GM19452 (cell line): ENCODE measurements around the gene USP24.

Experiments used
- ATAC-seq: cut with Tn5 transposase; IDR thresholded peaks from one replicate; pipeline ENCODE4 v1.9.1; 2021; ENCODE audit not compliant: unreplicated experiment

Gene USP24

GRCh38 chr1:55215194-55216021 lies at the start of gene USP24:
TSS of gene USP24 (minus strand) at chr1:55215364. CDS start at chr1:55215113, 251 bp downstream.
- peak; percentile 70 for ATAC-seq

- no peak for ATAC-seq
Observed at GRCh38 chr1:55262822-55263221, 47.7 kb upstream of the USP24 start.

GRCh38 chr1:55259911-55260609 lies 44.9 kb upstream of the USP24 start:
- no peak for ATAC-seq

- ATAC-seq = no peak
Observed at GRCh38 chr1:55257958-55258357, 42.8 kb upstream of the USP24 start.

- ATAC-seq = no peak
Observed at GRCh38 chr1:55255901-55256300, 40.7 kb upstream of the USP24 start.

- no peak for ATAC-seq
Observed at GRCh38 chr1:55252942-55253589, 37.9 kb upstream of the USP24 start.

GRCh38 chr1:55250399-55251075 lies 35.4 kb upstream of the USP24 start:
- ATAC-seq = no peak

- no peak for ATAC-seq
Observed at GRCh38 chr1:55249646-55250398, 34.7 kb upstream of the USP24 start.

GRCh38 chr1:55246896-55247295 lies 31.7 kb upstream of the USP24 start:
- no peak for ATAC-seq

- no peak for ATAC-seq
Observed at GRCh38 chr1:55246331-55246730, 31.2 kb upstream of the USP24 start.

- no peak for ATAC-seq
Observed at GRCh38 chr1:55245781-55246180, 30.6 kb upstream of the USP24 start.

- no peak for ATAC-seq
Observed at GRCh38 chr1:55244476-55245099, 29.4 kb upstream of the USP24 start.

- no peak for ATAC-seq
Observed at GRCh38 chr1:55243655-55244054, 28.5 kb upstream of the USP24 start.

GRCh38 chr1:55239548-55239947 lies 24.4 kb upstream of the USP24 start:
- ATAC-seq = no peak

- no peak for ATAC-seq
Observed at GRCh38 chr1:55235722-55236121, 20.6 kb upstream of the USP24 start.

- ATAC-seq = no peak
Observed at GRCh38 chr1:55234016-55234415, 18.9 kb upstream of the USP24 start.

- no peak for ATAC-seq
Observed at GRCh38 chr1:55233145-55233777, 18.1 kb upstream of the USP24 start.

GRCh38 chr1:55232448-55233144 lies 17.4 kb upstream of the USP24 start:
- ATAC-seq = no peak

GRCh38 chr1:55231745-55232144 lies 16.6 kb upstream of the USP24 start:
- no peak for ATAC-seq
